GM19239 (cell line): Measurements from ENCODE around the gene MOCOS.
A peak's percentile ranks its signal among the peaks of the same experiment; 100 is the strongest.

ENCODE experiments used
- DNase-seq: peaks from one replicate; pipeline ENCODE4 v3.0.0; 2011; ENCODE audit warnings: low spot score; ENCODE audit not compliant: insufficient read length
- FAIRE-seq: peaks from 2 replicates; lab custom pipeline; 2011; peaks lifted over from hg19 to GRCh38; lab: Jason Lieb, UNC

MOCOS gene

GRCh38 chr18:36176177-36176584 is 11.1 kb upstream of the MOCOS start:
- DNase-seq (no peak), FAIRE-seq (no peak)

GRCh38 chr18:36176711-36177110 is 10.6 kb upstream of the MOCOS start:
- FAIRE-seq (no peak), DNase-seq (no peak)

- FAIRE-seq = no peak
- DNase-seq = no peak
Observed at GRCh38 chr18:36177913-36178312, 9.4 kb upstream of the MOCOS start.

GRCh38 chr18:36179562-36180355 is 7.5 kb upstream of the MOCOS start:
- FAIRE-seq = no peak

GRCh38 chr18:36181441-36181840 is 5.9 kb upstream of the MOCOS start:
- DNase-seq (no peak), FAIRE-seq (no peak)

More at GRCh38 chr18:36179562-36180355, 7.5 kb upstream of the MOCOS start:
- DNase-seq = no peak

- DNase-seq = no peak
- no peak for FAIRE-seq
Observed at GRCh38 chr18:36181898-36182506, 5.3 kb upstream of the MOCOS start.

GRCh38 chr18:36183033-36183432 is 4.3 kb upstream of the MOCOS start:
- no peak for FAIRE-seq

GRCh38 chr18:36183987-36184386 is 3.3 kb upstream of the MOCOS start:
- DNase-seq = no peak
- no peak for FAIRE-seq

More at GRCh38 chr18:36183033-36183432, 4.3 kb upstream of the MOCOS start:
- no peak for DNase-seq

- DNase-seq (no peak), FAIRE-seq (no peak)
Observed at GRCh38 chr18:36185157-36185556, 2.1 kb upstream of the MOCOS start.

- DNase-seq = no peak
Observed at GRCh38 chr18:36185901-36186460, 1.3 kb upstream of the MOCOS start.

GRCh38 chr18:36186461-36187192 is 670 bp upstream of the MOCOS start:
- peak; percentile 23 for DNase-seq
- FAIRE-seq = no peak

More at GRCh38 chr18:36185901-36186460, 1.3 kb upstream of the MOCOS start:
- no peak for FAIRE-seq

- FAIRE-seq = no peak
- DNase-seq = no peak
Observed at GRCh38 chr18:36187826-36188721, 777 bp downstream of the MOCOS start.

- FAIRE-seq = no peak
- no peak for DNase-seq
Observed at GRCh38 chr18:36188916-36189315, 1.6 kb downstream of the MOCOS start.

- FAIRE-seq (no peak), DNase-seq (no peak)
Observed at GRCh38 chr18:36189486-36189885, 2.2 kb downstream of the MOCOS start.

GRCh38 chr18:36191286-36191685 is 4.0 kb downstream of the MOCOS start:
- DNase-seq (no peak), FAIRE-seq (no peak)

- DNase-seq (no peak), FAIRE-seq (no peak)
Observed at GRCh38 chr18:36191711-36192110, 4.4 kb downstream of the MOCOS start.

- FAIRE-seq (no peak), DNase-seq (no peak)
Observed at GRCh38 chr18:36194600-36195315, 7.5 kb downstream of the MOCOS start.

- no peak for DNase-seq
- no peak for FAIRE-seq
Observed at GRCh38 chr18:36195427-36196122, 8.3 kb downstream of the MOCOS start.
